Fibroblast of lung (primary cell): ENCODE results near the gene HIPK1. TPM values are rescaled to one million over a fixed set of nuclear protein-coding genes. Genes with fewer than 3 reads are reported as not detected.

Source experiments
- DNase-seq, 2 donors: peaks; one replicate each; pipeline versions ENCODE4 v3.0.0 to v3.0.0-alpha.2; 2010; ENCODE audit warnings: low read depth in 2 of 2
- H2AFZ ChIP-seq: 2 replicates; pipeline ENCODE4 v1.5.1; 2012; ENCODE audit warnings: low read length, control low read depth, inconsistent platforms
- H3K27ac ChIP-seq: 2 replicates; pipeline ENCODE4 v1.5.1; 2011; ENCODE audit warnings: low read length, control low read depth; ENCODE audit not compliant: insufficient read depth
- H3K27me3 ChIP-seq: 2 replicates; pipeline ENCODE4 v1.5.1; 2011; ENCODE audit warnings: mild to moderate bottlenecking, low read length; ENCODE audit not compliant: control insufficient read depth, insufficient read depth
- H3K36me3 ChIP-seq: 2 replicates; pipeline ENCODE4 v1.5.1; 2011; ENCODE audit warnings: low read length; ENCODE audit not compliant: control insufficient read depth, insufficient read depth
- H3K4me1 ChIP-seq: 2 replicates; pipeline ENCODE4 v1.5.1; 2011; ENCODE audit warnings: low read length; ENCODE audit not compliant: control insufficient read depth, insufficient read depth; ENCODE audit errors: extremely low read depth
- H3K4me2 ChIP-seq: 2 replicates; pipeline ENCODE4 v1.5.1; 2011; ENCODE audit warnings: low read length, control low read depth; ENCODE audit not compliant: insufficient read depth; ENCODE audit errors: extremely low read depth
- H3K4me3 ChIP-seq, 4 experiments: fragments of 200-600 bp in 1 of 4; sonication (generic) in 1 of 4; replicated peaks in 1 of 4; 2 replicates each; pipeline ENCODE4 v1.5.1; 2011 to 2016; ENCODE audit warnings: low read length in 4 of 4, low read depth in 3 of 4, mild to moderate bottlenecking in 3 of 4, control low read depth in 2 of 4, inconsistent platforms in 1 of 4, mixed read lengths in 1 of 4; ENCODE audit not compliant: insufficient read depth in 1 of 4; ENCODE audit errors: control extremely low read depth in 1 of 4
- H3K79me2 ChIP-seq: 2 replicates; pipeline ENCODE4 v1.5.1; 2012; ENCODE audit warnings: mild to moderate bottlenecking, low read length, inconsistent platforms; ENCODE audit not compliant: control insufficient read depth, insufficient read depth
- H3K9ac ChIP-seq: 2 replicates; pipeline ENCODE4 v1.5.1; 2011; ENCODE audit warnings: mild to moderate bottlenecking, low read length, control low read depth; ENCODE audit not compliant: insufficient read depth
- H3K9me3 ChIP-seq: 2 replicates; pipeline ENCODE4 v1.5.1; 2012; ENCODE audit warnings: low read depth, low read length; ENCODE audit not compliant: control insufficient read depth, insufficient read depth
- H4K20me1 ChIP-seq: 2 replicates; pipeline ENCODE4 v1.5.1; 2011; ENCODE audit warnings: low read length; ENCODE audit not compliant: control insufficient read depth, insufficient read depth; ENCODE audit errors: extremely low read depth
- CTCF ChIP-seq, 2 donors: IDR thresholded peaks in 1 of 2; conservative IDR thresholded peaks in 1 of 2; 1 replicate in 1 of 2; 2 replicates in 1 of 2; pipeline ENCODE4 v1.5.1; 2011 to 2012; ENCODE audit warnings: low read length in 2 of 2, control low read depth in 1 of 2, inconsistent platforms in 1 of 2, low read depth in 1 of 2, mild to moderate bottlenecking in 1 of 2
- EZH2 ChIP-seq: IDR thresholded peaks from 2 replicates; pipeline ENCODE4 v1.5.1; 2012; ENCODE audit warnings: low read length, control low read depth, mild to moderate bottlenecking; ENCODE audit errors: missing control alignments
- polyA plus RNA-seq, 2 donors: library from polyadenylated mRNA; depleted of rRNA in 1 of 2; stranded (reverse) in 1 of 2; unstranded in 1 of 2; fragments of >200 nt; gene quantifications; 2 replicates each; pipeline ENCODE4 v1.2.1, GENCODE V29; 2011 to 2012; ENCODE audit warnings: missing spikeins in 1 of 2
- total RNA-seq: library from RNA; depleted of rRNA; stranded (reverse); fragments of >200 nt; gene quantifications from 2 replicates; pipeline ENCODE4 v1.2.1, GENCODE V29; 2014

HIPK1 gene
- total and polyA plus RNA-seq, 2 donors (not counting 1 experiment from before 2014, with no cell fraction given), result 19.8 to 28.5 TPM

- no peak overlapping the region for H3K4me2 ChIP-seq
- TF ChIP-seq EZH2 (no peak), CTCF (conservative IDR thresholded peaks at IDR 0.05 in 1 of 2, IDR thresholded peaks at IDR 0.05 in 1 of 2; ENCODE audit: low read depth in 1 of 2, low read length in 2 of 2) (no peak)
- H3K27me3 ChIP-seq, result no peaks in the 10 kb centered on the region
- no peaks in the 10 kb centered on the region for H3K36me3 ChIP-seq
- no peaks in the 10 kb centered on the region for H3K79me2 ChIP-seq
- no peak for DNase-seq
- no peaks in the 10 kb centered on the region for H4K20me1 ChIP-seq
- no peak overlapping the region for H3K4me3 ChIP-seq
- H3K4me1 ChIP-seq, result no peaks in the 10 kb centered on the region
- H3K27ac ChIP-seq, result no peak overlapping the region
- no peak overlapping the region for H3K9ac ChIP-seq
- no peaks in the 10 kb centered on the region for H3K9me3 ChIP-seq
- no peak overlapping the region for H2AFZ ChIP-seq
Measured at GRCh38 chr1:113922957-113923356, 6.2 kb upstream of the HIPK1 start.

- DNase-seq, result no peak
- H3K27ac ChIP-seq, result no peak overlapping the region
- H3K4me2 ChIP-seq, result no peak overlapping the region
Measured at GRCh38 chr1:113924473-113924872, 4.7 kb upstream of the HIPK1 start.

GRCh38 chr1:113928187-113928930, 765 bp upstream of the HIPK1 start:
- peak in 1 of 2 donors; percentile 54 for DNase-seq
- H3K27me3 ChIP-seq, result no peaks in the 10 kb centered on the region
- TF ChIP-seq CTCF (conservative IDR thresholded peaks at IDR 0.05 in 1 of 2, IDR thresholded peaks at IDR 0.05 in 1 of 2; ENCODE audit: low read depth in 1 of 2, low read length in 2 of 2) (no peak), EZH2 (no peak)
- no peaks in the 10 kb centered on the region for H4K20me1 ChIP-seq
- H3K4me1 ChIP-seq, result peaks cover 2% of the 10 kb centered on the region
- H3K9me3 ChIP-seq, result no peaks in the 10 kb centered on the region
- peak overlapping the region; percentile 96 for H3K4me2 ChIP-seq
- H3K27ac ChIP-seq, result peak overlapping the region; percentile 98
- H3K79me2 ChIP-seq, result peaks cover 35% of the 10 kb centered on the region
- H3K36me3 ChIP-seq, result no peaks in the 10 kb centered on the region
- H3K9ac ChIP-seq, result peak overlapping the region; percentile 97
- peak overlapping the region; percentile 81 to 99 (median 96) for H3K4me3 ChIP-seq
- H2AFZ ChIP-seq, result peak overlapping the region; percentile 99

More at GRCh38 chr1:113924473-113924872, 4.7 kb upstream of the HIPK1 start:
- Histone ChIP-seq H3K9ac (no peak overlapping the region), H3K79me2 (no peaks in the 10 kb centered on the region), H4K20me1 (no peaks in the 10 kb centered on the region), H2AFZ (no peak overlapping the region), H3K27me3 (no peaks in the 10 kb centered on the region), H3K4me1 (no peaks in the 10 kb centered on the region), H3K4me3 (no peak overlapping the region), H3K9me3 (no peaks in the 10 kb centered on the region), H3K36me3 (no peaks in the 10 kb centered on the region)
- TF ChIP-seq CTCF (conservative IDR thresholded peaks at IDR 0.05 in 1 of 2, IDR thresholded peaks at IDR 0.05 in 1 of 2; ENCODE audit: low read depth in 1 of 2, low read length in 2 of 2), result no peak
- no peak for TF ChIP-seq EZH2
